Aorta (tissue), 5 donors: Measurements from ENCODE around the gene TBC1D1. TPM values are rescaled to one million over a fixed set of nuclear protein-coding genes. Genes with fewer than 3 reads are reported as not detected.

Source experiments
- ATAC-seq: fragments of 200-7000 bp; cut with Tn5 transposase; one replicate; pipeline ENCODE4 v1.9.1; 2022; ENCODE audit warnings: moderate library complexity; ENCODE audit not compliant: low FRiP score
- DNase-seq, 2 donors: peaks; one replicate each; pipeline ENCODE4 v3.0.0-alpha.2; 2020
- H3K27ac ChIP-seq, 2 donors: one replicate each; pipeline ENCODE4 v1.5.1; 2013; ENCODE audit warnings: low read length in 2 of 2, mild to moderate bottlenecking in 2 of 2, moderate library complexity in 2 of 2, control low read depth in 1 of 2, inconsistent platforms in 1 of 2, low read depth in 1 of 2
- H3K27me3 ChIP-seq, 2 donors: one replicate each; pipeline ENCODE4 v1.6.1; 2013; ENCODE audit warnings: control low read depth in 1 of 2, low read length in 1 of 2, mild to moderate bottlenecking in 1 of 2, moderate library complexity in 1 of 2; ENCODE audit not compliant: insufficient read depth in 2 of 2, control insufficient read depth in 1 of 2
- H3K36me3 ChIP-seq, 2 donors: one replicate each; pipeline ENCODE4 v1.6.1; 2013; ENCODE audit warnings: control low read depth in 1 of 2, low read length in 1 of 2, mild to moderate bottlenecking in 1 of 2; ENCODE audit not compliant: insufficient read depth in 2 of 2, control insufficient read depth in 1 of 2
- H3K4me1 ChIP-seq, 2 donors: one replicate each; pipeline ENCODE4 v1.6.1; 2013; ENCODE audit warnings: low read length in 2 of 2, control low read depth in 1 of 2, mild to moderate bottlenecking in 1 of 2, moderate library complexity in 1 of 2; ENCODE audit not compliant: insufficient read depth in 2 of 2, control insufficient read depth in 1 of 2
- H3K4me3 ChIP-seq, 2 donors: one replicate each; pipeline ENCODE4 v1.5.1; 2013; ENCODE audit warnings: low read length in 2 of 2, control low read depth in 1 of 2, mild to moderate bottlenecking in 1 of 2
- H3K9me3 ChIP-seq: one replicate; pipeline ENCODE4 v1.6.1; 2013; ENCODE audit warnings: mild to moderate bottlenecking, low read length; ENCODE audit not compliant: control insufficient read depth
- WGBS, 2 donors: extraction: QIAGEN DNeasy Blood & Tissue Kit; methylation state at CpG; one replicate each; pipeline ENCODE4 v1.1.7; 2013; 5-methylcytosine and 5-hydroxymethylcytosine counted together
- intact Hi-C, 2 donors: fragments of 100-400 bp; cut with DNase I; formaldehyde crosslinking; loops; one replicate each; pipeline versions ENCODE4 v1.14.2 to v1.15.0; 2022
- polyA plus RNA-seq, 2 donors: library from polyadenylated mRNA; stranded (reverse); fragments of 200-250 nt; gene quantifications; one replicate each; pipeline ENCODE4 v1.2.3, GENCODE V29; 2013
- total RNA-seq, 2 donors: library from RNA; stranded (reverse); fragmentation: NEBNext Ultra II Directional; extraction: Animal tissue kit (Norgen Biotek cat#: 25700); gene quantifications; one replicate each; pipeline ENCODE4 v1.2.1, GENCODE V29; 2021
- donor health status: healthy with polysubstance abuse.
- donor health status: Bipolar disorder and iron deficiency.
- donor health status: DM: no; HTN: no; CAD: no.
- donor health status: DM: no; HTN: no; CAD: no.
- donor health status: DM: yes; HTN: yes; CAD: no.

Gene TBC1D1
- total and polyA plus RNA-seq, 4 donors: 66.4 to 219 (median 115) TPM

DNA sequence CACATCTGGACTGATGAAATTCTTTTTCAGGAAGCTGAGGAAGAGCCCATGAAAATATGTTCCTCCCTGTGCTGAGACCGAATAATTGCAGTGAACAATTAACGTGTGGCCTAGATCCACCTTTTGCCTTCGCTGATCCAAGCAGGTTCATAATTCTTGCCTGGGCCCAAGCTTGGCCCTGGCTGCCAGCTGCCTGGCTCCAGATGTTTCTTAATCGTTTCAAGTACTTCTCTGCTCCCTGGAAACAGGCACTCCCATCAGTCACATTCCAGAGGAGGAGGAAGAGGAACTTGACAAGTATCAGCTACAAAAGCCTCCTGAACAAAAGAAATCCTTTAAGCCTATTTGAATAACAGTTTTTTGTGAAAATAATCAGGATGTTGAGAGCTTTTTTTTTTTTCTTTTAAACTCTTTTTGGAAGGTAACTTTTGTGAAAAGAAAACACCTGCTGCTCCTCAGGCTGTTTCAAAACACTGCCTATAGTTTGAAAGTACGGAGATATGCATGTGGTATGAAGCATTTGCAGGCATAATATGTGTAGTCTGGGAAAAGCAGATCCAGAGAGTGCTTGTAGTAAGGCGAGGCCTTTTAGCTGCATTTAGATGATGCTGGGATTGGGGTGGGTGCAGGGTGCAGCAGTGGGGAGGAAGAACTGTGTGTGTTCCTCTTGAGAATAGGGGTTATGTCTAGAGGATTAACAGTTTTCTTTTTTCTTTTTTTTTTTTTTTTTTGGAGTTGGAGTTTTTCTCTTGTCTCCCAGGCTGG is 223.7 kb downstream of the TBC1D1 start:
- intact Hi-C loops: no loop called here
- no peak for DNase-seq
- Histone ChIP-seq H3K9me3 (no peaks in the 10 kb centered on the region), H3K4me3 (no peak overlapping the region), H3K4me1 (no peaks in the 10 kb centered on the region), H3K27me3 (no peaks in the 10 kb centered on the region), H3K27ac (no peak overlapping the region), H3K36me3 (peaks cover 2 to 4% of the 10 kb centered on the region in 2 donors)
- 38 to 47% methylated on average over 6 of the region's 6 CpGs for WGBS, 2 donors
- no peak for ATAC-seq

GRCh38 chr4:38115601-38116000 is 224.7 kb downstream of the TBC1D1 start:
- DNase-seq (no peak), ATAC-seq (no peak)
- intact Hi-C loops: no loop called here
- H3K36me3 ChIP-seq: peaks cover 2 to 6% of the 10 kb centered on the region in 2 donors
- no peak overlapping the region for H3K27ac ChIP-seq
- WGBS, 2 donors: 96% methylated on average over 5 of the region's 5 CpGs
- no peaks in the 10 kb centered on the region for H3K9me3 ChIP-seq
- H3K27me3 ChIP-seq: no peaks in the 10 kb centered on the region
- H3K4me3 ChIP-seq: no peak overlapping the region
- no peaks in the 10 kb centered on the region for H3K4me1 ChIP-seq

DNA sequence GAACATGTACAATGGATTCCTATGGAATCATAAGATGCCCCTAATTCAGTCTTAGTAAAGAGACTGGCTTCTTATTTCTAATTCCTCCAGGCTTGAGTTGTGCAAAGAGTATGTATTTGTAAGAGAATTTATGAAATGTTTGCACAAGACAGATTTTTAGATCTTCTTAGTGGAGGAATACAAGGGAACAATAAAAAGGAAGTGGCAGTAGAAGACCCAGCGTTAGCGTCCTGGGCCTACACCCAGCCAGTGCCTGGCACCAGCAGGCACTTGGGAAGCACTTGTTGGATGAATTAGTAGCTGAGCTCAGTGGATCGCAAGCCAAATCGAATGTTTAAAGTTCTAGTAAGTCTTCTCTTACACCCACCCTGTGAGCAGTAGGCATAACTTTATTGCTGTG is 226.7 kb downstream of the TBC1D1 start:
- WGBS, 2 donors: 13 to 15% methylated on average over 4 of the region's 4 CpGs
- ATAC-seq: no peak
- H3K27me3 ChIP-seq: no peaks in the 10 kb centered on the region
- no peaks in the 10 kb centered on the region for H3K9me3 ChIP-seq
- H3K36me3 ChIP-seq: peaks cover 2 to 10% of the 10 kb centered on the region in 2 donors
- no peaks in the 10 kb centered on the region for H3K4me1 ChIP-seq
- intact Hi-C loops: no loop called here
- no peak for DNase-seq
- no peak overlapping the region for H3K27ac ChIP-seq
- H3K4me3 ChIP-seq: no peak overlapping the region

DNA sequence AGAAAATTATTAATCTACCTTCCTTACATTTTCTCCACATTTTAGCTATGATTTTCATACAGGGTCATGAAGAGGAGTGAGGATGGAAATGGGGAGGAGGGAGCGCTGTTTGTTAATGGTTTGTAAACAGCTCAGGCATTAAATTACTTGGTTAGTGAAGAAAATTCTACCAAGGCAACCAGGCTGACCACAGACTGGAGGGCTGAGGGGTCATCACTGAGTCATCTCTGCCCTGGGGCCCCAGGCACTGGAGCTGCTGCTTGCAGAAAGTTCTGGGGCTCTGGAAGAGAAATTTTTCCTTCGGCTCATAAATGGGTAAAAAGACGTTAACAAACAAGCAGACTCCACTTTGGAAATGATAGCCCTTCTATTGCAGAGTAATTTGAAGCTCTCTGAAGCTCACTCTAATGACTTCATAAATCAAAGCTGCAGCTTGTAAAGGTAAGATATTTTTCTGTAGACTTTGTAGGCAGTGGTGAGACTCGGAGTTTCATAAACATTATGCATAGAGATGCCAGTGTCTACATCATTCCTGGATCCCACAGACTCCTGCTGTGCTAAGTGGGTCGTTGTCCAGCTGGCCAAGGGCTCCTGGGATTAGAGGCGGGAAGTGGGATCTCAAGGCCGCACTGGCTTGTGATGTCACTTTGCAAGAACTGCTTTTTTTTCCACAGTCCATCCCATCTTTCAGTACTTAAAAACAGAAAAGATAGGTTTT is 228.9 kb downstream of the TBC1D1 start:
- WGBS, 2 donors: 36 to 39% methylated on average over 7 of the region's 7 CpGs
- intact Hi-C loops: no loop called here
- Histone ChIP-seq H3K4me1 (no peaks in the 10 kb centered on the region), H3K27ac (no peak overlapping the region), H3K36me3 (peaks cover 4 to 12% of the 10 kb centered on the region in 2 donors), H3K27me3 (no peaks in the 10 kb centered on the region), H3K9me3 (no peaks in the 10 kb centered on the region), H3K4me3 (no peak overlapping the region)
- ATAC-seq: no peak
- DNase-seq: no peak

DNA sequence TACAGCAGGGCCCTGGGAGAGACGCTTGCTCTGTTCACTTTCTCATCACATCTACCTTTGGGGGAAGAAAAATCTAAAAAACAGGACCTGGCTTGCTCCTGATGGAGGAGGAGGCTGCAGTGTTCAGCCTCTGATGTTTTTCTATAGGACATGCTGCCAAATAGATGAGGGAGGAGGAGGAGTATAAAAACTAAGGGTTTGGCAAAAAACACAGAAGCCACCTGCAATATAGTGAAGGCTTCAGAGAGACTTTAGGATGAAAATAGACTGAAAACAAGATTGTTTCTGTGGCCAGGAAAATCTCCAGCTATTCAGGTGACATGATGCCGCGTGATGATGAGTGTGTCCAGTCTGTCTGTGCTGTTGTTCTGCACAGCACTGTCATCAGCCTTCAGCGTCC is 229.9 kb downstream of the TBC1D1 start:
- no peaks in the 10 kb centered on the region for H3K27me3 ChIP-seq
- peaks cover 4 to 14% of the 10 kb centered on the region in 2 donors for H3K36me3 ChIP-seq
- H3K9me3 ChIP-seq: no peaks in the 10 kb centered on the region
- H3K27ac ChIP-seq: no peak overlapping the region
- ATAC-seq (no peak), DNase-seq (no peak)
- no peak overlapping the region for H3K4me3 ChIP-seq
- intact Hi-C loops: no loop called here
- WGBS, 2 donors: 94 to 97% methylated on average over 4 of the region's 4 CpGs
- H3K4me1 ChIP-seq: no peaks in the 10 kb centered on the region

GRCh38 chr4:38122060-38122459 is 231.2 kb downstream of the TBC1D1 start:
- no peak for DNase-seq
- Histone ChIP-seq H3K9me3 (no peaks in the 10 kb centered on the region), H3K4me1 (no peaks in the 10 kb centered on the region), H3K4me3 (no peak overlapping the region), H3K36me3 (peaks cover 4 to 12% of the 10 kb centered on the region in 2 donors), H3K27ac (no peak overlapping the region), H3K27me3 (no peaks in the 10 kb centered on the region)
- ATAC-seq: no peak
- intact Hi-C loops: no loop called here
- WGBS, 2 donors: 91 to 94% methylated on average over 6 of the region's 6 CpGs

DNA sequence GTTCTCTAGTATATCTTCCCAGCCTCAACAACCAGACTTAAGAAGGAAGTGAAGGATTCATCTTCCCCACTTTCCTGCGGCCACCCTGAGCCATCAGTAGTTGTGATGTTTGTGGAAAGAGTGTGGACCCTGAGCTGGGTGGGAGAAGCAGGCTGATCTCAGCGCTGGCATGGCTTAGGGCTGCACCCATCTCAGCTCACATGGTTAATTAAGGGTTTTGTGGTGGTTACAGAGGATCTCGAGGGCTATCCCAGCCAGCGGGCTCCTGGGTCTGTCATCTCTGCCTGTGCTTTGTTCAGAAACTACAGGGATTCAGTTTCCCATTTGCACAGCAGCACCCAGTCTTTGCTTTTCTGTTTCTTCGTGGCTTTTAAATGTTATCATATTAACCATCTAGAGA is 232.7 kb downstream of the TBC1D1 start:
- H3K27me3 ChIP-seq: no peaks in the 10 kb centered on the region
- no peaks in the 10 kb centered on the region for H3K4me1 ChIP-seq
- no peaks in the 10 kb centered on the region for H3K9me3 ChIP-seq
- no peak overlapping the region for H3K27ac ChIP-seq
- 79 to 87% methylated on average over 5 of the region's 5 CpGs for WGBS, 2 donors
- H3K36me3 ChIP-seq: peaks cover 4 to 13% of the 10 kb centered on the region in 2 donors
- intact Hi-C loops: no loop called here
- H3K4me3 ChIP-seq: no peak overlapping the region
- ATAC-seq (no peak), DNase-seq (no peak)

GRCh38 chr4:38124961-38125360 is 234.1 kb downstream of the TBC1D1 start:
- intact Hi-C loops: no loop called here
- WGBS, 2 donors: 87 to 91% methylated on average over 5 of the region's 5 CpGs
- no peak for ATAC-seq

DNA sequence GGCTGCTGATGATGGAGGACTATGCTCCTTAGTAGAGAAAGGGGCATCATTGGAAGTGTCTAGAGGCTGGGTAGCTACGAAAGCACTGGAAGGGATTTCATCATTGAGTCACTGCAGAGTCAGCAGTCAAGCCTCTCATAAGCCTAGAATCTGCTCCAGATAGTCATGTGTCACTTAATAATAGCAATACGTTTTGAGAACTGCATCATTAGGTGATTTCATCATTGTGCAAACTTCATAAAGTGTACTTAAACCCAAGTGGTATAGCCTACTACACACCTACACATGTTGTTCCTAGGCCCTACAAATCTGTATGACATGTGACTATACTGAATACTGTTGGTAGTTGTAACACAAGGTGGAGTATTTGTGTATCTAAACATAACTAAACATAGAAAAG is 234.9 kb downstream of the TBC1D1 start:
- ATAC-seq (no peak), DNase-seq (no peak)
- 73 to 75% methylated on average over 2 of the region's 2 CpGs for WGBS, 2 donors
- no peaks in the 10 kb centered on the region for H3K9me3 ChIP-seq
- H3K27ac ChIP-seq: no peak overlapping the region
- no peaks in the 10 kb centered on the region for H3K4me1 ChIP-seq
- no peaks in the 10 kb centered on the region for H3K27me3 ChIP-seq
- no peak overlapping the region for H3K4me3 ChIP-seq
- intact Hi-C loops: no loop called here
- peaks cover 4 to 11% of the 10 kb centered on the region in 2 donors for H3K36me3 ChIP-seq

More at GRCh38 chr4:38124961-38125360, 234.1 kb downstream of the TBC1D1 start:
- Histone ChIP-seq H3K9me3 (no peaks in the 10 kb centered on the region), H3K4me1 (no peaks in the 10 kb centered on the region), H3K27ac (no peak overlapping the region), H3K4me3 (no peak overlapping the region), H3K36me3 (peaks cover 4 to 11% of the 10 kb centered on the region in 2 donors), H3K27me3 (no peaks in the 10 kb centered on the region)
- DNase-seq: no peak
